ENCODE measurements around the gene XPNPEP1. TPM values are rescaled to one million over a fixed set of nuclear protein-coding genes. Genes with fewer than 3 reads are reported as not detected.

XPNPEP1 gene
- total and polyA plus RNA-seq, 2 of the 4 experiments (the other 2 are of a cell fraction), result 164 to 311 TPM

DNA sequence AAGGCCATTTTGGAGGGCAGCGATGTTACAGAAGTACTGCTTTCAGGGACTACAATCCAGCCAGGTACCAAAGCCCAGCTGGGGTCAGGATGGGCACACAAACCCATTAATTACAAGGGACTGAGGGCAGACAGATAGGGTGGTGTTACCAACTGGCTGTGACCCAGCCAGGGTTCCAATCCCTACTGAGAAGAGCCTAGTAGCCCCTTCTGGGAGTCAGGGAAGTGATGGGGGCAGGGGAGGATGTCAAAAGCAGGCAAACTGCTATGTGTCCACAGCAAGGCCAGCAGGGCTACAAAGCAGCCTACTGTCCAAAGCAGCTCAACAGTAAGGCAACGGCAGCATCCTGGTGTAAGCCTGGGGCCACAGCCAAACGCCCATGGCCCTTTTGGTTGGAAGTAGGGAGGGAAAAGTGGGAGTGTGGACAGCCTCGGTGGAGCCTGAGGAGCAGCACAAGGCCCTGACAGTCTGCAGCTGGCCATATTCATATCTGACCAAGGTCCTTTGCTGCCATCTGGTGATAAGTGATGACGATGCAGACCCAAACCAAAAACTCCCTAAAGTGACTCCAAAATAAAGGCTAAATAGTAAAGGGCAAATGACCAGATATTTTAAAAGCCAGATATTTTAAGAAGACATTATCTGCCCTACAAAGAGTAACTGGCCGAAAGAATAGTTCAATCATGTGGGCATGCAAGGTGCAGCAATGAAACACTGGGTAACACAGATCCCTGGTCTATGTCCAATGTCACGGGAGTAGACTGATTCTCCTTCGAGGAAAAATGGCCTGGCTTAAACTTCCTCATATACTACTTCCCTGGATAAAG is 56.9 kb downstream of the XPNPEP1 start:
- ChIA-PET POLR2A (ENCODE audit: unreplicated experiment) (no interaction called here), CTCF (interaction anchor here (1.2 kb wide), 1 partner anchor 10 kb away, joined by 3 read pairs; no protein-coding TSS in a partner anchor)
- Histone ChIP-seq H3K79me1 (ENCODE audit: low read depth in 1 of 2, low read length in 2 of 2) (no peaks in the 10 kb centered on the region; a peak in 1 of 4 replicates), H3K18ac (ENCODE audit: low read depth, low read length) (no peak overlapping the region), H3K14ac (replicated peaks; ENCODE audit: low read depth, low read length) (no peak overlapping the region), H2BK120ac (ENCODE audit: low read depth, low read length) (no peak overlapping the region), H4K8ac (ENCODE audit: low read depth in 2 of 2, low read length in 2 of 2) (no peak overlapping the region), H3K27me3 (ENCODE audit: control insufficient read depth, insufficient read depth, low read length) (no peaks in the 10 kb centered on the region), H2AK9ac (replicated peaks; ENCODE audit: low read depth, low read length, poor library complexity) (no peak overlapping the region), H3K36me3 (ENCODE audit: control insufficient read depth, insufficient read depth, low read length) (peaks cover 55% of the 10 kb centered on the region), H2BK5ac (ENCODE audit: low read depth, low read length, poor library complexity, severe bottlenecking) (no peak overlapping the region), H3K9me3 (ENCODE audit: control insufficient read depth, insufficient read depth, low read length) (no peaks in the 10 kb centered on the region; the same call in 1 of the 2 replicates), H3K23ac (ENCODE audit: low read depth, low read length) (no peak overlapping the region), H2BK20ac (ENCODE audit: low read depth, low read length) (no peak overlapping the region), H4K91ac (ENCODE audit: insufficient read depth, low read depth, low read length) (no peak overlapping the region), H4K5ac (ENCODE audit: low read depth, low read length) (no peak overlapping the region), H3K9me1 (ENCODE audit: insufficient read depth, low read length) (no peaks in the 10 kb centered on the region), H3K56ac (ENCODE audit: extremely low read depth, insufficient read depth, low read length) (no peak overlapping the region), H4K20me1 (ENCODE audit: insufficient read depth, low read length) (no peaks in the 10 kb centered on the region), H3K4me2 (ENCODE audit: low read depth, low read length) (no peak overlapping the region), H3K4ac (ENCODE audit: low read depth, low read length) (no peak overlapping the region), H3K9ac (ENCODE audit: low read depth, low read length) (no peak overlapping the region), H2AFZ (replicated peaks; ENCODE audit: low read length, poor library complexity) (no peak overlapping the region), H2BK15ac (ENCODE audit: low read depth, low read length) (no peak overlapping the region), H3K4me3 (ENCODE audit: insufficient read depth, low read depth, low read length) (no peak overlapping the region), H2AK5ac (ENCODE audit: low read depth, low read length) (no peak overlapping the region), H3K4me1 (ENCODE audit: control insufficient read depth, insufficient read depth, low read length) (no peaks in the 10 kb centered on the region), H3K27ac (ENCODE audit: insufficient read depth, low read length) (no peak overlapping the region)
- DNase-seq, result peak; percentile 16
- TF ChIP-seq MAFK (IDR thresholded peaks at IDR 0.05; ENCODE audit: low read depth, low read length) (no peak), POLR2A (IDR thresholded peaks at IDR 0.05; ENCODE audit: low read depth, low read length) (no peak), BHLHE40 (IDR thresholded peaks at IDR 0.05; ENCODE audit: low read depth, low read length) (no peak), RAD21 (IDR thresholded peaks at IDR 0.05; ENCODE audit: low read length) (peak; percentile 30)
- TF ChIP-seq, protein P1, sequence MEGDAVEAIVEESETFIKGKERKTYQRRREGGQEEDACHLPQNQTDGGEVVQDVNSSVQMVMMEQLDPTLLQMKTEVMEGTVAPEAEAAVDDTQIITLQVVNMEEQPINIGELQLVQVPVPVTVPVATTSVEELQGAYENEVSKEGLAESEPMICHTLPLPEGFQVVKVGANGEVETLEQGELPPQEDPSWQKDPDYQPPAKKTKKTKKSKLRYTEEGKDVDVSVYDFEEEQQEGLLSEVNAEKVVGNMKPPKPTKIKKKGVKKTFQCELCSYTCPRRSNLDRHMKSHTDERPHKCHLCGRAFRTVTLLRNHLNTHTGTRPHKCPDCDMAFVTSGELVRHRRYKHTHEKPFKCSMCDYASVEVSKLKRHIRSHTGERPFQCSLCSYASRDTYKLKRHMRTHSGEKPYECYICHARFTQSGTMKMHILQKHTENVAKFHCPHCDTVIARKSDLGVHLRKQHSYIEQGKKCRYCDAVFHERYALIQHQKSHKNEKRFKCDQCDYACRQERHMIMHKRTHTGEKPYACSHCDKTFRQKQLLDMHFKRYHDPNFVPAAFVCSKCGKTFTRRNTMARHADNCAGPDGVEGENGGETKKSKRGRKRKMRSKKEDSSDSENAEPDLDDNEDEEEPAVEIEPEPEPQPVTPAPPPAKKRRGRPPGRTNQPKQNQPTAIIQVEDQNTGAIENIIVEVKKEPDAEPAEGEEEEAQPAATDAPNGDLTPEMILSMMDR (conservative IDR thresholded peaks at IDR 0.05; ENCODE audit: low read depth, low read length), result peak; percentile 35; the same call in 1 of the 2 replicates
- ATAC-seq (ENCODE audit: low read depth), result peak; percentile 86
- intact Hi-C loops (cut with micrococcal nuclease) (no loop called here), in situ Hi-C loops (cut with MboI; ENCODE audit: low sequenced_read_pairs) (no loop called here), dilution Hi-C loops (cut with HindIII; ENCODE audit: low sequenced_read_pairs, unreplicated experiment) (no loop called here)
- WGBS, 2 experiments (ENCODE audit: extremely low coverage in 2 of 2, insufficient read length in 1 of 2), result 100% methylated on average over 1 of the region's 8 CpGs; no CpG with 5 or more reads in 1 of the 2 experiments
- no TSS peak for BruUV-seq (replicated peaks)

All from IMR-90 (cell line).